ENCODE measurements around the gene FBXO2. TPM values are rescaled to one million over a fixed set of nuclear protein-coding genes. Genes with fewer than 3 reads are reported as not detected.
"Not testable (repeated sequence)": the region's sequence is repeated elsewhere in the genome, so short reads cannot be mapped to it uniquely, and the experiment has no call there.

FBXO2 gene
- total RNA-seq, 1 experiment from 2014 or later: not detected

DNA sequence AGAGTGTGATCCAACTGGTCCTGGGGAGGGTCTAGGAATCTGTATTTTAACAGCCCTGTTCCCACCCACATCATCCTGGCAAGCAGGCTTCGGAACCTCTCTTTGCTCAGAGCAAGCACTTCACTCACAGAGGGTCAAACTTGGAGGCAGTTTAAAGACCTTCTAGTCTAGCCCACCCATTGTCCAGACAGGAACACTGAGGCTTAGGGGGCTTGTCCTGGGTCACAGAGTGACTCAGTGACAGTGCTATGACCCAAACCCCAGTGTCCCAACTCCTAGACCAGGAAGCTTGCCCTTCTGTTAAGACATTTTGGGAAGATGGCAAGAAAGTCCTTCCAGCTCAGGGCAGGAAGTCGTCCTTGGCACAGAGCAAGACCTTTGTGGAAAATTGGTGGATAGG, 36.5 kb downstream of the FBXO2 start:
- Histone ChIP-seq H3K4me1 (replicated peaks) (no peaks in the 10 kb centered on the region), H3K4me3 (no peak overlapping the region), H3K27ac (no peak overlapping the region), H3K36me3 (no peaks in the 10 kb centered on the region), H3K27me3 (replicated peaks) (peaks cover 52% of the 10 kb centered on the region), H3K9me3 (replicated peaks) (no peaks in the 10 kb centered on the region)
- DNase-seq (ENCODE audit: low read depth in 1 of 2, low spot score in 2 of 2): no peak

DNA sequence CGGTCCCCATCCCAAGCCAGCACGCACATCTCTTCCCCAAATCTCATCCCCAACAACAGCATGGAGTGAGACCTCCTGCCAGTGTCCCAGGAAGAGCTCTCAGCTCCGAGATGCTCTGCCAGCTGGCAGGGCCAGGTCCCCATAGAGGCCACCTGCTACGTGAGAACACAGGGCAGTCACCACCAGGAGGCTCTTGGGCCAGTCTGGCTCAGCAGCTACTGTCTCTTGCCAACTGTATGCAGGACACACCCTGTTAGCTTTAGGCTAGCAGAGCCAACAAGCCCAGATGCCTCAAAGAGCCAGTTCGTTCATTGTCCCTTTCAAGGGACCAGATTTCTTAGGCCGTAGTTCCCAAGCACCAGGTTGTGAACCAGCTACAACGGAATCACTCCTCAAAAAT, 36.9 kb downstream of the FBXO2 start:
- H3K27ac ChIP-seq: no peak overlapping the region

GRCh38 chr1:11616766-11617165, 37.5 kb downstream of the FBXO2 start:
- H3K9me3 ChIP-seq (replicated peaks): no peaks in the 10 kb centered on the region
- no peaks in the 10 kb centered on the region for H3K4me1 ChIP-seq (replicated peaks)

More for the DNA sequence above, 36.9 kb downstream of the FBXO2 start:
- Histone ChIP-seq H3K9me3 (replicated peaks) (no peaks in the 10 kb centered on the region), H3K27me3 (replicated peaks) (peaks cover 51% of the 10 kb centered on the region), H3K36me3 (no peaks in the 10 kb centered on the region), H3K4me3 (no peak overlapping the region), H3K4me1 (replicated peaks) (no peaks in the 10 kb centered on the region)
- DNase-seq (ENCODE audit: low read depth in 1 of 2, low spot score in 2 of 2): no peak

DNA sequence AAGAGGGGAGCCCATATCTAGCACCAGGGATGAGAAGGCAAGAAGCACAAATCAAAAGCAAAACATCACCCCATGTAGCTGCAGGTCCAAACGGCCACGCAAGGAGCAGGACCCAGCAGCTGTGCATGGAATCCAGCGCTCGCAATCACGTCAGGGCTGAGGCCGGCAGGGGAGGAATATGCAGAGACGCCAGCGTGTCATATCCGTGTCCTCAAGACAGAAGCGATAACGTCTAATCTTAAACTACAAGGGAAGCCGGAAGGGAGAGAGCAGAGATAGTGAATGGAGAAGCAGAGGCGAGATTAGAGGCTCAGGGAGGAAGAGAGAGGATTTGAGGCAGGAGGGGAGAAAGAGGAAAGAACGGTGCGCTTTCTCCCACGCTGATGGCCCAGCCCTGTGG, 39.1 kb downstream of the FBXO2 start:
- peaks cover 45% of the 10 kb centered on the region for H3K27me3 ChIP-seq (replicated peaks)
- no peaks in the 10 kb centered on the region for H3K36me3 ChIP-seq
- no peaks in the 10 kb centered on the region for H3K9me3 ChIP-seq (replicated peaks)
- no peak overlapping the region for H3K4me3 ChIP-seq
- H3K27ac ChIP-seq: no peak overlapping the region
- no peak for DNase-seq (ENCODE audit: low read depth in 1 of 2, low spot score in 2 of 2)
- H3K4me1 ChIP-seq (replicated peaks): no peaks in the 10 kb centered on the region

More at GRCh38 chr1:11616766-11617165, 37.5 kb downstream of the FBXO2 start:
- no peak overlapping the region for H3K27ac ChIP-seq
- H3K36me3 ChIP-seq: no peaks in the 10 kb centered on the region
- H3K4me3 ChIP-seq: no peak overlapping the region
- peaks cover 48% of the 10 kb centered on the region for H3K27me3 ChIP-seq (replicated peaks)
- no peak for DNase-seq (ENCODE audit: low read depth in 1 of 2, low spot score in 2 of 2)

- DNase-seq (ENCODE audit: low read depth in 1 of 2, low spot score in 2 of 2): no peak
- no peak overlapping the region for H3K4me3 ChIP-seq
- peaks cover 46% of the 10 kb centered on the region for H3K27me3 ChIP-seq (replicated peaks)
- no peak overlapping the region for H3K27ac ChIP-seq
- H3K4me1 ChIP-seq (replicated peaks): no peaks in the 10 kb centered on the region
- H3K9me3 ChIP-seq (replicated peaks): no peaks in the 10 kb centered on the region
- H3K36me3 ChIP-seq: no peaks in the 10 kb centered on the region
These were observed 40.9 kb downstream of the FBXO2 start for GRCh38 chr1:11613347-11613746.

DNA sequence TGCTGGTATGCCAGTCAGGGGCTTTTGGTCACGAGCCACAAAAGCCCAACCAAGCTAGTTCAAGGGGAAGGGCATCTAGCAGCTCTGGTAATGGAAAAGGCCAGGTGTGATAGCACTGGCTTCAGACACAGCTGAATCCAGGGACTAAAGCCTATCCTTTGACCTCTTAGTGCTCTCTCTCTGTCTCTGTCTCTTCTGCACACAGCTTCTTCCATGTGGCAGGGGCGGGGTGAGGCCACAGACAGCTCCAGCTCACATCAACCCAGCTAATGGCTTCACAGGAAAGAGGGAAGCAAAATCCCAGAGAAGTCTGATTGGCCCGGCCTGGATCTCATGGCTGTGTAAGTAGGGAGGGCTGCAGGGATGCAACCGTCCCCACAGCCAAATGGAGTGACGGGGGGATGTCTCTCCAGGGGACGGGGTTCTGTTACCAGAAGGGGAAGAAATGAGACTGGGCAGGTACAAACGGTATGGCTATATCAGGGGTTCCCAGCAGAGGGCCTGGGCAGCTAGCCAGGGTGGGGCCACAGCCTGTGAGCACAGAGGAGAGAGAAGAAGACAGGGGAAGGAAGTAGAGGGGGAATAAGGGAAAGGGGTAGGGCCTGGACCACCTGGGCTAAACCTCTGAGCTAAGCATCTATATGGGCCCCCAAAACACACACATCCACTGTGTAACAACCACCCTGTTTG, 42.4 kb downstream of the FBXO2 start:
- no peak overlapping the region for H3K4me3 ChIP-seq
- no peak for DNase-seq (ENCODE audit: low read depth in 1 of 2, low spot score in 2 of 2)
- H3K27me3 ChIP-seq (replicated peaks): peaks cover 41% of the 10 kb centered on the region
- no peaks in the 10 kb centered on the region for H3K4me1 ChIP-seq (replicated peaks)
- no peak overlapping the region for H3K27ac ChIP-seq
- H3K9me3 ChIP-seq (replicated peaks): no peaks in the 10 kb centered on the region
- H3K36me3 ChIP-seq: no peaks in the 10 kb centered on the region

DNA sequence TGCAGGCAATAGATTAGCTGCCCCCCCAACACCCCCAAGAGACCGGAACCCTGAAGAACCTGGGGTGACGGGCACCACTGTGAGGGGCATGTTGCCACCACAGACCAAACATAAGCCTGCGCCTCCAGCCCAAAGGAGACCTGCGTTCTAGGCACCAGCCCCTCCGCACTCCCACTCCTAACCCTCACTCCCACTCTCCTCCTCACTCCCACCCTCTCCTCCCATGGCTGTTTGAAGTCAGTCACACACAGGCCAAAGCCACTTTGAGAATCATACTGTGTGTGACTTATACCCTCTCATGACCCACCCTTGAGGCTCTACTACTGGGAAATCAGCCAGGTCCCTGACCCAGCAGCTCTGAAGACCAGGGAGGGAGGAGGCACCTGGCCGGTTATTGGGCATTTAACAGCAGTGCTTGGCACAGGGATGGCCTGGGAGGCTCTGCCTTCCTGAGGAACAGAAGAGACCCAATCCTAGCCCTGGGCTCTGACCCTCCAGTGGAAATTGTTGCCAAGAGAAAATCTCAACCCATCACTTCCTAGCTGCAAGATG, 43.5 kb downstream of the FBXO2 start:
- H3K4me3 ChIP-seq: no peak overlapping the region
- no peaks in the 10 kb centered on the region for H3K36me3 ChIP-seq
- no peak overlapping the region for H3K27ac ChIP-seq
- no peaks in the 10 kb centered on the region for H3K4me1 ChIP-seq (replicated peaks)
- H3K9me3 ChIP-seq (replicated peaks): no peaks in the 10 kb centered on the region
- peaks cover 41% of the 10 kb centered on the region for H3K27me3 ChIP-seq (replicated peaks)
- DNase-seq (ENCODE audit: low read depth in 1 of 2, low spot score in 2 of 2): no peak

GRCh38 chr1:11609378-11609777, 44.9 kb downstream of the FBXO2 start:
- peaks cover 29% of the 10 kb centered on the region for H3K27me3 ChIP-seq (replicated peaks)
- H3K9me3 ChIP-seq (replicated peaks); H3K27ac ChIP-seq; H3K4me3 ChIP-seq; DNase-seq (ENCODE audit: low read depth in 1 of 2, low spot score in 2 of 2); H3K4me1 ChIP-seq (replicated peaks); H3K36me3 ChIP-seq: not testable (repeated sequence)

GRCh38 chr1:11608596-11609130, 45.6 kb downstream of the FBXO2 start:
- not testable (repeated sequence) for H3K36me3 ChIP-seq; DNase-seq (ENCODE audit: low read depth in 1 of 2, low spot score in 2 of 2); H3K4me1 ChIP-seq (replicated peaks); H3K4me3 ChIP-seq; H3K27ac ChIP-seq; H3K9me3 ChIP-seq (replicated peaks)
- H3K27me3 ChIP-seq (replicated peaks): peaks cover 24% of the 10 kb centered on the region

DNA sequence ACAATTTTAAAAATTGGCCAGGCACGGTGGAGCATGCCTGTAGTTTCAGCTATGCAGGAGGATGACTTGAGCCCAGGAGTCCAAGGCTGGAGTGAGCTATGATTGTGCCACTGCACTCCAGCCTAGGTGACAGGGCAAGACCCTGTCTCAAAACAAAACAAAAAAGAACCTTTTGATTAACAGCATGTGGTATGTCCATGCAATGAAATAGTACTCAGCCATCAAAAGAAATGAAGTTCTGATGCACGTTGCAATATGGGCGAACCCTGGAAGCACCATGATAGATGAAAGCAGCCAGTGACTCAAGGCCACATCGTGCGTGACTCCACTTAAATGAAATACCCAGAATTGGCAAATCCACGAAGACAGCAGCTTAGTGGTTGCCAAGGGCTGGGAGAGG, 47.5 kb downstream of the FBXO2 start:
- Histone ChIP-seq H3K36me3 (no peaks in the 10 kb centered on the region), H3K4me1 (replicated peaks) (no peaks in the 10 kb centered on the region), H3K9me3 (replicated peaks) (no peaks in the 10 kb centered on the region), H3K4me3 (no peak overlapping the region), H3K27me3 (replicated peaks) (peaks cover 18% of the 10 kb centered on the region), H3K27ac (no peak overlapping the region)
- DNase-seq (ENCODE audit: low read depth in 1 of 2, low spot score in 2 of 2): no peak

DNA sequence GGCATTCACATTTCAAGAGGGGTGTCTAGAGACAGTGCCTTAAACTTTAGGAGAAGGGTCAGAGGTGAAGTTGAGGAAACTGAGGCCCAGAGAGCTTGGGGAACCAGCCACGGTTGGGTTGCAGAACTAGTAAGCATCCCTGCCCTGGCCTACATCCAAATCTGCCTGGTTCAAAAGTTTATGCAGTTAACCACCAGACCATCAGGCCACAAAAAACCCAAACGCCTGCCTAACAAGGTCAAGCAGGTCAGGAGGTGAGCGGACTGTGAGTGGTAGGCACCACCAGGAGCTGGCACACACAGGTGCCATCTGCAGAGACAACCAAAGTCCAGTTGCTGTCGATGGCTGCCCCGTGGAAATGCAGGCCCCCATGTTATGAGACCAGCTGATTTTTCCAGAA, 51.2 kb downstream of the FBXO2 start:
- Histone ChIP-seq H3K4me1 (replicated peaks) (no peaks in the 10 kb centered on the region), H3K4me3 (no peak overlapping the region), H3K9me3 (replicated peaks) (no peaks in the 10 kb centered on the region), H3K36me3 (no peaks in the 10 kb centered on the region), H3K27me3 (replicated peaks) (peaks cover 5% of the 10 kb centered on the region), H3K27ac (no peak overlapping the region)
- no peak for DNase-seq (ENCODE audit: low read depth in 1 of 2, low spot score in 2 of 2)

GRCh38 chr1:11602424-11602823, 51.8 kb downstream of the FBXO2 start:
- H3K27ac ChIP-seq: no peak overlapping the region
- no peak for DNase-seq (ENCODE audit: low read depth in 1 of 2, low spot score in 2 of 2)
- H3K4me1 ChIP-seq (replicated peaks): no peaks in the 10 kb centered on the region
- H3K27me3 ChIP-seq (replicated peaks): peaks cover 5% of the 10 kb centered on the region; the same call in 1 of the 2 replicates
- no peaks in the 10 kb centered on the region for H3K9me3 ChIP-seq (replicated peaks)
- H3K4me3 ChIP-seq: no peak overlapping the region
- H3K36me3 ChIP-seq: no peaks in the 10 kb centered on the region

GRCh38 chr1:11600836-11601235, 53.4 kb downstream of the FBXO2 start:
- Histone ChIP-seq H3K4me1 (replicated peaks) (no peaks in the 10 kb centered on the region), H3K4me3 (no peak overlapping the region), H3K27me3 (replicated peaks) (peaks cover 11% of the 10 kb centered on the region; the same call in 1 of the 2 replicates), H3K27ac (no peak overlapping the region), H3K36me3 (no peaks in the 10 kb centered on the region), H3K9me3 (replicated peaks) (no peaks in the 10 kb centered on the region)
- no peak for DNase-seq (ENCODE audit: low read depth in 1 of 2, low spot score in 2 of 2)

- DNase-seq (ENCODE audit: low read depth in 1 of 2, low spot score in 2 of 2): no peak
- peaks cover 11% of the 10 kb centered on the region; the same call in 1 of the 2 replicates for H3K27me3 ChIP-seq (replicated peaks)
- no peaks in the 10 kb centered on the region for H3K36me3 ChIP-seq
- no peaks in the 10 kb centered on the region for H3K4me1 ChIP-seq (replicated peaks)
- H3K9me3 ChIP-seq (replicated peaks): no peaks in the 10 kb centered on the region
- H3K27ac ChIP-seq: no peak overlapping the region
- no peak overlapping the region for H3K4me3 ChIP-seq
These were observed 54.2 kb downstream of the FBXO2 start for GRCh38 chr1:11599891-11600576.

All from SJSA1 (cell line).